CD4-positive, alpha-beta T cell treated with Interferon alpha-2 for 1 hour (primary cell): ENCODE results near the gene RBMX2.

Experiments
- DNase-seq, 2 donors: peaks; one replicate each; pipeline ENCODE4 v3.0.0-alpha.2; 2020 to 2022

The RBMX2 gene

DNA sequence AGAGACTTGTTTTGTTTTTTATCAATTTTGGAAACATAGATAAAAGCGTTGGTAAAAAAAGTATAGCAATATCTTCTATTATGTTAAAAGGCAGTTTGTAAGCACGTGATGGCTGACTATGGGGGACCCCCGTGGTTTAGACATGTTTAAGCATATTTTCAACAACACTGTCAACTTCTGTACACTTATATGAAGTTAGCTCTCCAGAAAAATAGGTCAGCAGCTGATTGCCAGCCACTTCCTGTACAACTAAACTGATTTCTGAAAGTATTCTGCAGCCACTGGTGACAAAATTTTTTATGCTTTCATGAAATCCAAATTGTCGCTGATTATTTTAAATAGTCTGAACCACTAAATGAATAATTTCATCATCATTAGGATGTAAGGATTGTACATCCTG, 45.2 kb downstream of the RBMX2 start:
- DNase-seq = no peak
